NCI-H1436 (cell line): ENCODE data around the gene PLA2G4E.

Source experiments
- DNase-seq: peaks from one replicate; lab custom pipeline; 2025; lab: John Stamatoyannopoulos, UW

PLA2G4E gene

DNA sequence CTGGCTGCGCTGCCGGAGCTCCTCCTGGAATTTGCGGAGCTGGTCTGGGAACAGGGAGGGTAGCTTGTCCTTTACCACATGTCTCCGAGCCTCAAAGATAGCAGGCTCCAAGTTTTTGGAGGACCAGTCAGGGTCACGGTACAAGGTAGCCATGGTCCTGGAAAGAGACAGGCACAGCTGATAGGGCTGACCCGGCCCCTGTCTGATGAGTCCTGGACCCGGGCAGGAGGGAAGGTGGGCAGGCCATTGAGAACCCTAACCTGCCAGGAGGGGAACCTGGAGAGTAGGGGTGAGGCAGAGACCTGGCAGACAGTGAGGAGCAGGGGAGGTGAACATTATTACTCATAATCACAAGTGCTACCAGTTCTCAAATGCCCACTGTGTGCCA, 28.0 kb downstream of the PLA2G4E start:
- DNase-seq: no peak

DNA sequence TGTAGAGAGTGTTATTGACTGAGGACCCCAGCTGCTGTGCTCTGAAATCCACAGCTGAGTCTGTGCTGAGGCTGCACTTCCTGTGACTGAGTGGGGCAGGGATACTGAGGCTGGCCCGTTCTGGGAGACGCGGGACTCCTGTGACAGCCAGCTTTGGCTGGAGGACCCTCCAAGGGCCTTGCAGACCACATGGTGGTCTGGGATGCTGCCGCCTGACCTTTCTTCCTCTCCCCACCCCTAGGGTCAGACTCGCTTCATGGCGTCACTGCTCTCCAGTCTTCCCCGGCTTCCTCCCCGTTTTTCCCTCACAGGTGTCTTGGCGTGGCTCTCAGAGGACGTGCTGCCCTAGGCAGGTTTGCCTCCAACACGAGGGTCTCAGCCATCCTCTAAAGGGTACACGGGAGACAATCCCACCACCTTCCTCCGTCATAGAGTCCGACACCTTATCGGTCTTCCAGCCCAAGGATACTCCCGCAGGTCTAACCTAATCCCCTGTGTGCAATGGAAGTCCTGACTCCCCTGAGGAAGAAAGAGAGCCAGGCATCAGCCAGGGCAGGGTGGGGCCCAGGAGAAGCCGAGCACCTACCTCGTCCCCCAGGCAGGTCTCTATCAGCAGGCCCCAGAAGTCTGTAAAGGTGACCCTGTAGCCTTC, 28.6 kb downstream of the PLA2G4E start:
- no peak for DNase-seq

DNA sequence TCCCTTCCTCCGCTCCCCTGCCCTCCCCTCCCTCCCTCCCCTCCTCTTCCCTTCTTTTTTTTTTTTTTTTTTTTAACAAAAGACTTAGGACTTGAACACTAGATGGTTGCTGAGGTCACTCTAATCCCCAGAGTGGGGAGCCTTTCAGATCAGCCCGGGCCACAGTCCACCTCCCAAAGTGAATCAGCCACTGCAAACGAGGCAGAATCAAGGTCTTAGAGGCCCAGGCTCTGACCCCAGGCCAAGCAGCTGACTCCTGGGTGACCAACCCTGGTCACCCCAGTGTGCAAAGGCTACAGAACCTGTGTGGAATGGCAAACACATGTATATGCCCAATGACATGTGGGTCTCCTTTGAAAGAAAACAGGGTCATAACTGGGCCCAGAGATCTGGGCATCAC, 30.2 kb downstream of the PLA2G4E start:
- DNase-seq: no peak

DNA sequence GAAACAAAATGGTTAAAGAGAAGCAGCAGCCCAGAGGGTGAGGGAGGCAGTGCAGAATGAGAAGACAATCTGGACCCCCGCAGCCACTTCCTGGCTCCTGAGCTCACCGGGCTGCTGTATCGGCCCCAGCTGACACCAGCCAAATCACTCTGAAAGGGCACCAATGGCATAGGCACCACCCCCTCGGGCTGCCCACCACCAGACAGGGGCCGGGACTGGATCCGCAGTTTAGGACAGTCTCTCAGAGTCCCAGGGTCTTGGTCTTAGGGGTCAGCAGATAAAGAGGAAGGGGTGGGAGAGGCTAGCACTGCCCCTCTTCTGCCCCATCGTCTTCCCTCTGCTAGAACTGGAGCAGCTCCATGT, 30.6 kb downstream of the PLA2G4E start:
- no peak for DNase-seq

DNA sequence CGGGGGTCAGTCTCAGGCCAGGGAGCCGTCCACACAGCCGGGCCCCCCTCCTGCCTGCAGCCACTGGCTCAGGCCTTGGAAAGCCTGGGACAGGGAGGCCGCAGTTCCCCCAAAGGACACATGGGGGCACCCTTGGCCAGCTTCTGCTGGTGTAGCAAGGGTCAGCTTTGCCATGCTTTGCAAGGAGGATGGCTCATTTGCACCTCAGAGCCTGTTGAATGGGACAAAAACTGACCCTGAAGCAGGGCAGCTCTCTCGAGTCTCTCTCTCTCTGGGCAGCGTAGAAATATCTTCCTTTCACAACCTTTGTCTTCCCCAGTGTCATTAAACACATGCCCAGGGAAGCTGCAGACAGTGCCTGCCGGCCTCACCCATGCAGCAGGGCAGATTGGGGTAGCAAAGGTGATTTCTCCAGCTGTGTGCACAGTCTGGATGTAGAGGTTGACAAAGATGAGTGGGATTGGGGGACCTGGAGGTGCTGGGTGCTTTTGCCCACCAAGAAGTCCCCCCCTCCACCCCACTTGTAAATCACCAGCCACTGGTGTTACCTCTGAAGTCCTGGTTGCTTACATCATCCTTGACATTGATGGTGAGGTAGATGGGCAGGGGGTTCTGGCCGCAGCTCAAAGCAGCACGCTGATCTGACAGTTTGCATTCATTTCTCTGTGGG, 31.1 kb downstream of the PLA2G4E start:
- DNase-seq: peak; percentile 65

DNA sequence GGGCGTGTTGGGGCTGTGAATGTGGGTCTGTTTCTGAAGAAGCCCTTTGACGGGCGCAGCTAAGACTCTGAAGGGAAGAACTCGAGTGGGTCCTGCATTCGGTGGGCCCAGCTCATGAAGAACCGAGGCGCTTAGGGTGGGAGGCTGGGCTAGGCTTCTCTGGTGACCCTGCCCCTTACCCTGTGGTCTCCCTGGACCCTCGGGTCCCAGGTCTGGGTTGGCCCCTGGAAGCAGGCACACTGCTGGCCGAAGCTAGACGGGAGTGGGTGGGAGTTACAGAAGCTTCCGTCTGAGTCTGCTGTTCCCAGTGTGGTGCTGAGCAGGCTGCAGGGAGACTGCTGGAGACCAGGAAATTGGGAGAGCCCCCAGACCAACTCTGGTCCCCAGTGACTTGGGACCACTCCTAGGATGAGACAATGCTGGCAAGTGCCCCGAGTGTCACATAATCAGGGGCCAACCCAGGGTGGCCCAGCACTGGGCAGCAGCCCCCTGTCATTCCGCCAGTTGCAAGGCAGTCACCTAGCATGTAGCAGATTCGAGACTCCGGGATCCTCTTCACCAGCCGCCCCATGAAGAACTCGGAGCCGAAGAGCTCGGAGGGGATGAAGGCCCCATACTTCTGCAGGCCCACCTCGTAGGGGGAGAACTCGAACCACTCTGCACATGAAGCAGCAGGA, 31.8 kb downstream of the PLA2G4E start:
- DNase-seq: no peak

DNA sequence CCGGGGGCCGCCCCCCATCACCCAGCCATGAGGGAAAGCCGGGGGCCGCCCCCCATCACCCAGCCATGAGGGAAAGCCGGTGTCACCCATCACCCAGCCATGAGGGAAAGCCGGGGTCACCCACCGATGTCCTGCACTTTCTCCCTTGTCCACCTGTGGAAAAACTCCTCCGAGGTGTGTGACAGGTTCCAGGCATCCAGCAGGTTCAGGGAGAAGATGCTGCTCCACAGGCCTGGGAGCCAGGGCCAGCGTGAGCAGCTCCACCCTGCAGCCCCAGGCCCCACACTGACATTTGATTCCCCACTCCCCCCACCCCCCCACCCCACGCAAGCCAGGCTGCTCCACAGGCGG, 32.9 kb downstream of the PLA2G4E start:
- DNase-seq: no peak

DNA sequence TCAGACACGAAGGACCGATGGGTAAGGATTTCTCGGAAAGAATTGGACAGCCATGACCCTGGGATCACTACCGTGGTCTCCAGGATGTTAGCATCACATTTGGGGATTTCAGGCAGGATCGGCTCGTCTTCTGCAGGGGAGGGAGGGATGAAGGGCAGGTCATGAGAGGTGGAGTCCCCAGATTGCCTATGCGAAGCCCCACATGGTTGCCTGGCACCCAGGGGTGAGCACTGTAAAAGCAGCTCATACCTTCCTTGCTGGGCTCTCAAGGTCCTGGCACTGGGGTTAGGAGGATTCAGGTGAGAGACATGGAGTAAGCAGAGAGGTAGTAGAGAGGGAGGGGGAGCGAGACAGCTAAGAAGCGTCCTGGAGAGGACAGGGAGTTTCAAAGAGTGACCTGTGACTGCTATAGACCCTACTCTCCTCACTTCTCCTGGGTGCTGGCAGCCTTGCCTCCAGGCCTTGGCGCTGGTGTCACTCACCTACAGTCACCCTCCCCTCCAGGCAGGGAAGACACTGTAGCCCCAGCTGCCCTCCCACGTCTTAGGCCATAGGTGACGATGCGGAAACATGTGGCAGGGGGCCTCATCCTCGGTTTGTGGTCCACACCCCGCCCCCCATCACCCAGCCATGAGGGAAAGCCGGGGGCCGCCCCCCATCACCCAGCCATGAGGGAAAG, 33.5 kb downstream of the PLA2G4E start:
- no peak for DNase-seq

DNA sequence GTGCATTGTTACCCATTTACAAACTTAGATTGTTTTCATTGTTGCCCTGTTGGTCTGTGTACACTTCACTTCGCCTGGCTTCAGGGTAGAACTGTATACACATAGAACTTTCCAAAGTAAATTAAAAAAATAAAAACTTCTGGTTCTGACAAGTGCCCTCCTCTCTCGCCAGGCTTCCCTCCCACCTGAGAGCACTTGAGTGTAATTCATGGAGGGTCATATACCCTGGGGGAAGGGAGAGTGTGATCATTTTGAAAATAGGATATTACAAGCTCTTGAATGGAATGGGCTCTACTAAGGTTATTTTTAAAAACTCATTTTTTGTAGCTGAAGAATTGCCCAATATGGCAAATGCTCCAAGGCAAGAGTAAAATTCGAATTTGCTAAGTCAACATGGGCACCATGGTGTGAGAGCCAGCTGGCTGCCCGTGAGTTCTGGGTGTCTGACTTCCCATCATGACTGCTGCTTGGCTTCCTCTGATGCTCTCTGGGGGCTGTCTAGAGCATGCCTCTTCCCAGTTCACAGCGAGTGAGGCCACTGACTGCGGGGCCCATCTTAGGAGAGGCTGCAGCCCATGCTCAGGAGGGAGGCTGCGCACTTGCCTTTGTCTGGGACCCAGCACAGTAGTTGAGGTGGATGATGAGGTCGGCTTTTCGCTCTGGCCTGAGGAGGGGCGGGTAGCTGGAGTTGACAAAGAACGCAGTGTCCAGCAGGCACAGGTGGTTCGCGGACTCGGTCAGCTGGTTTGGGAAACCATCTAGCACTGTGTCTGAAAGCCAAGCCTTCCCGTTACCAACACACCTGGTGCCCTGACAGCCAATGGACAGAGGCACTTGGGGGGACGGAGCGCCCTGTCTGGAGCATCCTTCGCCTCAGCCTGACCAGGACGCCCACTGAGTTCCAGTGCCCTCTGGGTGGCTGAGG, 35.3 kb downstream of the PLA2G4E start:
- DNase-seq: no peak

DNA sequence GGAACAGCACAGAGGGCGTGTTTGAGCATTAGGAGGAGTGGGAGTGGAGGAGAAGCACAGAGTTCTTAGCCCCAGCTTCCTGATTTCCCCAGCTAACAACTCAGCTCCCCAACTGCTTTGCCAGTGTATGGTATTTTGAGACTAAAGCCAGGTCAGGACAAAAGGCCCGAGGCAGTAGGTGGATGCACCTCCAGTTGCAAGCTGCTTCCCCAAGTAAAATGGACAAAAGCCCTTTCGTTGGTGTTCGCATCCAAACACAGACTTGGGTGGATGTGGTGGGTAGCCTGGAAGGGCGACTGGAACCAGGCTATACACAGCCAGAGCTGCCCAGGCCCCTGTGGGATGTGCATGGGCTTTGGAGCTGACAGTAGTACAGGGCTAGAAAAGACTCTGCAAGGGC, 36.2 kb downstream of the PLA2G4E start:
- DNase-seq: no peak

DNA sequence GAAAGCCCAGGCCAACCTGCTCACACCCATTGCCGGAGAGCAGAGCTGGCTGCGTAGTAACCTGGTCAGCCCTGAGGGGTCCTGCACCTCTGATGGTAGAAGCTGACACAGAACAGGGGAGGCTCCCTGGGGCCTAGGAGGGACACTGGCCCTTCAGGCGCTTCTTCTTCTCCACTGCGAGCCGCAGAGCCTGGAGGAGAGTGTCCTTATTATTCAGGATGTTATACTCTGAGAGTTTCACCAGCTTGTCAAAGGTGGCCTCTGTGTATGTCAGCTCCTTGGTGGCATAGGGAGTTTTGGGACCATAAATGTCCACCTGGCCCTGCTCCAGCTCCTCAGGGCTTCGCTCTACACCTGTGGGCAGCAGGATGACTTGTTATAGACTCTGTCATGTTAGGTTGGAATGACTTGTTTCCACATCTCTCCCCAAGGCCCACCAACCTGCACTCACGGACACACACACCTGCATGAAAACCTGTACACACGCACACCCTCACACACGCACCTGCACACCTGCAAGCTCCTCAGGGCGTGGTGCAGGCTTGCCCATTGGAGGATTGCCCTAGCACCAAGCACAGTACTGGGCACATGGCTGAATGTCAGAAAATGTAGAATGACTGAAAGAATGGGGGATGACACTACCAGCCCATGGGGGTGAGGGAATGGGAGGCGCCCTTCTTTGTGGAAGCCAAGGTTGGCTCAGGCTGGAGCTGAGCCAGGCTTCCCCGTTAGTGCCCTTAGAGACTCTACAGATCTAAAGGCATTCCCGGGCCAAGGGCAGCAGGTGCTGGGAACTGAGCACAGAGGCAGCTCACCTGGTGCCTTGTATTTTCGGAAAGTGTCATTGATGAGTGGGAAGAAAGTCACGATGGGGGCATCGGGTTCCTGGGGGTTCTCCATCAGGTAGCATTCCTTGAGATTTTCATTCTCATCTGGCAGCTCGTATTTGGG, 36.9 kb downstream of the PLA2G4E start:
- DNase-seq: no peak

DNA sequence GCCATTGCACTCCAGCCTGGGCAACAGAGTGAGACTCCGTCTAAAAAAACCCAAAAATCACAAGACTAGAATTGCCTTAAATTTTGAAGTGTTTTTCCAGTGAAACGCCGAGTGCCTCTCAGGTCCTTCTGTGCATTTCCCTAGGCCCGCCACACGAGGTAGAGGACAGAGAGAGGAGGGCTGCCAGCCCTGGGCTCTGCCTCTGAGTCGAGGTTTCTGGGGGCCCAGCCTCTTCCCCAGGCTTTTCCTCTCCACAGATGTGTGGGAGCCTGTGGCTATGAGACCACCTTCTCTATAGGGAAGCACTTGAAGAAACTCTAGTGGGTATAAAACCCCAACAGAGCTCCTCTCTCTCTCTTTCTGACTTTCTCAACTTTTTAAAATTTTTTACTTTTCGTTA, 37.6 kb downstream of the PLA2G4E start:
- no peak for DNase-seq

DNA sequence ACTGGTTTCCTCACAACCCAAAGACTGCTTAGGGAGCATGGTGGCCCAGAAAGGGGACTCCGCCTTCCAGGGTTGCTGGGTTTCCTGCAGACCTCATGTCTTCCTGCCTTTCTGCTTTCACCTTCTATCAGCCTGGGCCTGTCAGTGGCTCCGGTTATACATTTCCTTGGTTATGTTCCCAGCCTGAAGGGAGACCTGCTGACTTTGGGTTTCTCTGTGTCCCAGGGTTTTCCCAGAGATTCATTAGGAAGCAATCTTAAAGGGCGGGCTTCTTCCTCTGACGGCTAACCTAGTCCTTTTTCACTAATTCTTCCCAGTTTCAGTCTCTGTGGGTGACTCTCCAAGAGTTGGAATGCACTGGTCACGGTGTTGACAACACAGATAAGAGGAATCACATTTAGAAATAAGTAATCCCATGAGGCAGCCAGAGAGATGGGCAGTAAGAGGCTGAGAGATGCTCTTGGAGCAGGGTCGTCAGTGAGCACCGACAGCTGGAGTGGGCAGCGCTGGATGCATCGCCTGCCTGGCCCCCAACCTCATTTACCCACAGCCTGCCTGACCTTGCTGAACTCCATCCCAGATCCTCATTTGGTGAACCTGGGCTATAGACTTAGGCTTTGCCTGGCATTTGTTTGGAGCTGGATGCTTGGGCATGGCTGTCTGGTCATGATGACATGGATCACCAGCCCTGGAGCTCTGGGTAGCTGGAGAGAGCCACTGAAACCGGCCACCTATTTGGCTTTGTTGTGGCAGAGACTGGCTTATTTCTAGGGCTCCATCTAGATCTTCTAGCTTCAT, 38.5 kb downstream of the PLA2G4E start:
- DNase-seq: no peak

DNA sequence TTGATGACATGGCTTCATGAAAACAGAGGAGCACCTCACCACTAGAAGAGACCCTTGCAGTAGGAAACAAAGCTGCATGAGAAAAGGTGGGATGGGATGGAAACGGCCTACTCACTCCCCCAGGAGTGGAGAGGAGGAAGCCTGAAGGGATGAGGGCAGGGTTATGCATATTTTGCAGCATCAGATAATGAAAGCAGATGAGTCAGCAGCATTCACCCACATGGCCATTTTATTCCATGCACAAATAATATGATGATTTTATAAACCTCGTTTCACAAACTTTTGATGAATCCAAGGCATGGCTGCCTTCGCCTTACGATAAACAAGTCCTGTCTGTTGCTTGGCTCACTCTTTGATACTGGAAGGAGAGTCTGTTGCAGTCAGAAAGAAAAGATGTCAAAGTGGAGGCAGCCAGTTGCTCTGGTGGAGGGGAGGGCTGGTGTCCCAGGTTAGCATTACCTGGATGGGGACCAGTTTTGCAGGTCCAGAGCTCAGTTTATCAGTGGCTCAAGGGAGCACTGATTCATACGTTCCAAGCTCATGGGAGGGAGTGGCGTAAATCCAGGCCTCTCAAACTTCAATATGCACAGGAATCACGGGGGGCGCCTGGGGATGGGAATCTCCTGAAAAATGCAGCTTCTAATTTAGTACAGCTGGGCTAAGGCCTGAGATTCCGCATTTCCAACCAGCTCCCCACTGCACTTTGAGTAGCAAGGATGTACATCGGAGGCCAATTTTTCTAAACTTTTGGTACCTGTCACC, 39.3 kb downstream of the PLA2G4E start:
- no peak for DNase-seq

DNA sequence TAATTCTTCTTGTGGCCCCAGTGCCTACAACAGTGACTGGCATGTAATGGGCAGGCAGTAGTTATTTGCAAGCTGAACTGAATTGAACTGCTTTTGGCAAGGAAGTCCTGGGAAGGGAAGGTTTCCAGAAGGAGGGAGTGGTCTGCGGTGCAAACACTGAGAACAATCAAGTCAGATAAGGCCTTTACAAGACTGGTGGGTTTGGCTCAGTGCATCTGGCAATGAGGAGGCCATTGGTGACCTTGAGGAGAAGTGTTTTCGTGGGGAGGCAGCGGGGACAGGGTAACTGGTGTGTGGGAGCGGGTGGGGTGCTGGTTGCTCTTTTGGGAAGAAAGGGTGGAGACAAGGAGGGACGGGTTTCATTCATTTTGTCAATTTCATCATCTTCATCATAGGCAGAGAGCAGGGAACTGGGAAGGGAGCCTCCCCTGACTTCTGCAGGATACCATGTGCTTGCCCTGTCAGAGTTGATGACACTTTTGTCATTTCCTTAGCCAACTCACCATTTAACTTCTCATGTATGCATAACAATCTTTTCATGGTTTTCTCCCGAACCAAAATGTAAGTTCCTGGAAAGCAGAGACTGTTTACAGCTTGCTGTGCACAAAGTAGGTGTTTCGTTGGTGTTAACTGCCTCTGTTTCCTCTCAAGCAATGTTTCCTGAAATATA, 40.1 kb downstream of the PLA2G4E start:
- DNase-seq: no peak

DNA sequence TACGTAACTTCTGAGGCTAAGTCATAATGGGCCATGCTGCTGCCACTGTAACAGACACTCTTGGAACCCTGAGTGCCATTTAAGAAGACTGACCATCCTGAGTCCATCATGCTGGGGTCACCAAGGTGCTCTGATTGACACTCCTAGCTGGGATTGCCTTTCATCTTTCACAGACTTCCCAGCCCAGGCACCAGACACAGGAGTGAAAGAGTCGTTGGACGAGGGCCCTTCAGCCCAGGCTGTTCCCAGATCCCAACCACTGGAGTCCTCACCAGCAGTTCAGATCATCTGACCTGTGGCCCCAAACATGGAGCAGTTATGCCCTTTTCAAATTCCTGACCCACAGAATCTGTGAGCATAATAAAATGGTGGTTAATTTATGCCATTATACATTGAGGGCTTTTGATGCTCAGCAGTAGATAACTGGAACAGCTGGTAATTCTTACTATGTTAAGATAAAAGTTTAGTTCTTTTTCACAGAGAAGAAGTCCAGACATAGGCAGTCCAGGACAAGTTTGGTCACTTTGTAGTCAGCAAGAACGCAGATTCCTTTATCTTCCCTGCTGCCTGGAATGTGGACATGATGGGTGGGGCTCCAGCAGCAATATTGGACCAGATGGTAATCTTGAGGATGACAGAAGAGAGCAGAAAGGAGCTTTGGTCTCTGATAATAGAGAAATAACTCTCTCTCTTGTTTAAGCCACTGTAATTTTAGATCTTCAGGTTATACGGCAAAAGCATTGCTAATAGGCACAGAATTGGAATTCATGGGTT, 41.2 kb downstream of the PLA2G4E start:
- no peak for DNase-seq

DNA sequence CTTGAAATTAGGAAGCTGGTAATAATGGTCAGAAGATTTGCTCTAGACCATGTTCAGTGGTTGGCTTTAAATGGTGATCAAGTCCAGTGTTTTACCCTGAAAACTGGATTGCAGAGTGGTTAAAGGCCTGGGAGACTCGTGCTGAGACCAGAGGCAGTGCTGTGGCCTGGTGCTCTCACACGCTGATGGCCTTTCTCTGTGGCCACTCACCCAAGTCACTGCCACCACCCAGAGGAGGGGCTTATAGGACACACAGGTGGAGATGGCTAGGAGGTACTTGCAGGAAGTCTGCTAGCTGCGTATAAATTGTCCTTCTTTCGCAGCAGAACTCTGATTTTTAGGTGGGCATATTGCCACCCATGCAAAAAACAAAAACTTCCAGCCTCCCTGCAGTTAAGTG, 42.3 kb downstream of the PLA2G4E start:
- no peak for DNase-seq
